GM12801 (cell line): ENCODE results near the gene C21orf91.

Experiments used
- CTCF ChIP-seq: IDR thresholded peaks from one replicate; pipeline ENCODE4 v1.5.1; 2011; ENCODE audit warnings: control low read depth; ENCODE audit not compliant: insufficient read length; ENCODE audit errors: extremely low read depth

The C21orf91 gene

GRCh38 chr21:17819114-17819876, at the start of gene C21orf91:
TSS of gene C21orf91 (minus strand) at chr21:17819356. CDS start at chr21:17818318, 1,038 bp downstream.
- TF ChIP-seq CTCF, result no peak

GRCh38 chr21:17866590-17866989, 47.4 kb upstream of the C21orf91 start:
- no peak for TF ChIP-seq CTCF

- no peak for TF ChIP-seq CTCF
Observed at GRCh38 chr21:17859661-17860060, 40.5 kb upstream of the C21orf91 start.

GRCh38 chr21:17858747-17859146, 39.6 kb upstream of the C21orf91 start:
- TF ChIP-seq CTCF, result no peak

GRCh38 chr21:17854745-17855144, 35.6 kb upstream of the C21orf91 start:
- TF ChIP-seq CTCF, result no peak

GRCh38 chr21:17853393-17854275, 34.5 kb upstream of the C21orf91 start:
- TF ChIP-seq CTCF, result no peak

GRCh38 chr21:17848228-17848627, 29.1 kb upstream of the C21orf91 start:
- no peak for TF ChIP-seq CTCF
